ENCODE measurements around the gene PPFIBP1.

DNA sequence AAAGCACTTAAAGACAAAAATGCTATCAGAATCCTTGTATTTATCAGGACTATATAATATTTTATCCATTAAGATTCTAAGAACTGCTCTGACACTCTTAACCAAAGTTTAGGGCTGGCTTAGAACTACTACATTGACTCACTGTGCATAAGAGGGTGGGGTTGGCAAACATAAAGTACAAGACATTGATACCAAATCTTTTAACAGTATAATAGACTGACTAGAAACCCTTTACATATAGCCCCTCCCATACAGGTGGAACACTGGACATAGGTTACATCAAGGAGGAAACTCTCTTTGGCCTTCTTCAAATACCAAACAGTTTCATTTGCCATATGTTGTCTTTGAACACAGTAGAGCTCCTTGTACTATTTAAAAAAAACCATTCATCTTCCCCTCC is 156.6 kb downstream of the PPFIBP1 start:
- no peak for TF ChIP-seq POLR2A (IDR thresholded peaks at IDR 0.05)
- TF ChIP-seq POLR2AphosphoS5 (IDR thresholded peaks at IDR 0.05) = no peak

All from breast epithelium (tissue), 3 donors.